Measurements from ENCODE around the gene CHCHD10.
"Not testable (repeated sequence)": the region's sequence is repeated elsewhere in the genome, so short reads cannot be mapped to it uniquely, and the experiment has no call there.

The CHCHD10 gene

GRCh38 chr22:23744485-23744884, 23.3 kb downstream of the CHCHD10 start:
- no peak overlapping the region for H3K27ac ChIP-seq
- POLR2A ChIA-PET (ENCODE audit: low non-redundant PET) = no interaction called here
- TF ChIP-seq CTCF (conservative IDR thresholded peaks at IDR 0.05; ENCODE audit: low read depth) = no peak
- DNase-seq (ENCODE audit: low spot score) = no peak
- CTCF ChIA-PET = interaction anchor here (0.6 kb wide), 1 partner anchor 1566 kb away, joined by 3 read pairs; no protein-coding TSS in a partner anchor

GRCh38 chr22:23744001-23744400, 23.8 kb downstream of the CHCHD10 start:
- no peak for DNase-seq (ENCODE audit: low spot score)
- CTCF ChIA-PET = no interaction called here
- no peak for TF ChIP-seq CTCF (conservative IDR thresholded peaks at IDR 0.05; ENCODE audit: low read depth)
- no peak overlapping the region for H3K27ac ChIP-seq
- POLR2A ChIA-PET (ENCODE audit: low non-redundant PET) = no interaction called here

- ChIA-PET POLR2A (ENCODE audit: low non-redundant PET) (no interaction called here), CTCF (interaction anchor here (0.5 kb wide), 1 partner anchor 83 kb away, joined by 3 read pairs; no protein-coding TSS in a partner anchor)
- DNase-seq (ENCODE audit: low spot score) = no peak
- no peak overlapping the region for H3K27ac ChIP-seq
- TF ChIP-seq CTCF (conservative IDR thresholded peaks at IDR 0.05; ENCODE audit: low read depth) = no peak
These were observed 24.5 kb downstream of the CHCHD10 start for GRCh38 chr22:23743303-23743705.

GRCh38 chr22:23742505-23743264, 25.1 kb downstream of the CHCHD10 start:
- no peak for TF ChIP-seq CTCF (conservative IDR thresholded peaks at IDR 0.05; ENCODE audit: low read depth)
- no peak overlapping the region for H3K27ac ChIP-seq
- DNase-seq (ENCODE audit: low spot score) = no peak
- CTCF ChIA-PET = interaction anchor here (0.5 kb wide), 1 partner anchor 84 kb away, joined by 3 read pairs; no protein-coding TSS in a partner anchor
- POLR2A ChIA-PET (ENCODE audit: low non-redundant PET) = no interaction called here

- CTCF ChIA-PET = interaction anchor here (0.6 kb wide), 1 partner anchor 76 kb away, joined by 3 read pairs; no protein-coding TSS in a partner anchor
- no peak overlapping the region for H3K27ac ChIP-seq
- DNase-seq (ENCODE audit: low spot score) = no peak
- POLR2A ChIA-PET (ENCODE audit: low non-redundant PET) = interaction anchor here (0.6 kb wide), 1 partner anchor 13 kb away, joined by 4 read pairs; the partner anchor contains the start of gene ZNF70
- no peak for TF ChIP-seq CTCF (conservative IDR thresholded peaks at IDR 0.05; ENCODE audit: low read depth)
These were observed 30.1 kb downstream of the CHCHD10 start for GRCh38 chr22:23737696-23738095.

GRCh38 chr22:23728108-23728507, 39.7 kb downstream of the CHCHD10 start:
- POLR2A ChIA-PET (ENCODE audit: low non-redundant PET); H3K27ac ChIP-seq; DNase-seq (ENCODE audit: low spot score): not testable (repeated sequence)
- CTCF ChIA-PET = interaction anchor here (0.8 kb wide), 1 partner anchor 122 kb away, joined by 3 read pairs; no protein-coding TSS in a partner anchor

- DNase-seq (ENCODE audit: low spot score) = no peak
- ChIA-PET CTCF (interaction anchor here (0.6 kb wide), 2 partner anchors 10 to 147 kb away, joined by 3 to 8 read pairs; no protein-coding TSS in a partner anchor), POLR2A (ENCODE audit: low non-redundant PET) (no interaction called here)
- no peak overlapping the region for H3K27ac ChIP-seq
- TF ChIP-seq CTCF (conservative IDR thresholded peaks at IDR 0.05; ENCODE audit: low read depth) = no peak
These were observed 45.0 kb downstream of the CHCHD10 start for GRCh38 chr22:23722724-23723123.
